Measurements from ENCODE around the gene TMEM202.
A peak's percentile ranks its signal among the peaks of the same experiment; 100 is the strongest.
"Not testable (repeated sequence)": the region's sequence is repeated elsewhere in the genome, so short reads cannot be mapped to it uniquely, and the experiment has no call there.

TMEM202 gene

GRCh38 chr15:72397796-72398588 lies at the start of gene TMEM202:
Gene TMEM202, plus strand, starts transcription at chr15:72398305. Its CDS starts 22 bp downstream, at chr15:72398327.
- DNase-seq: no peak

GRCh38 chr15:72353266-72353665 lies 44.8 kb upstream of the TMEM202 start:
- no peak for DNase-seq

DNA sequence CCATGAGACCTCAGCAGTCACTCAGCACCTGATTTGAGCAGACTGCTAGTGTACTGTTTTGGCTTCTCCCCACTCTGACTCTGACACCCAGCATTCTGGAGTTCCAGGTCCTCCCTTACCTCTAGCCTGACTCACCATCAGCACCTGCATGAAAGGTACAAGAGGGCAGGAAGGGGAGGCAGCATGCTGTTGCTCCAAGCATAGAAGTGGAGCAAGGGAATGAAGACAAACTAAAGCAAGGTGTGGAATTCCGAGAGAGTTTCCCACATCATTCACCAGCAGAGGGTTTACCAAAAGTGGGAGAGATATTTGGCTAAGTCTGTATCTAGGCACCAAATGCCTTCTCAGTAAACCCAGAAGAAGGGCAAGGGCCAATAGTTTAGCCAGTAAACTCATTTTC lies 43.6 kb upstream of the TMEM202 start:
- no peak for DNase-seq

- no peak for DNase-seq
Measured at GRCh38 chr15:72358121-72358520, 40.0 kb upstream of the TMEM202 start.

- no peak for DNase-seq
Measured at GRCh38 chr15:72358650-72359171, 39.4 kb upstream of the TMEM202 start.

- DNase-seq: no peak
Measured at GRCh38 chr15:72361176-72361575, 36.9 kb upstream of the TMEM202 start.

- DNase-seq: no peak
Measured at GRCh38 chr15:72365844-72366243, 32.3 kb upstream of the TMEM202 start.

DNA sequence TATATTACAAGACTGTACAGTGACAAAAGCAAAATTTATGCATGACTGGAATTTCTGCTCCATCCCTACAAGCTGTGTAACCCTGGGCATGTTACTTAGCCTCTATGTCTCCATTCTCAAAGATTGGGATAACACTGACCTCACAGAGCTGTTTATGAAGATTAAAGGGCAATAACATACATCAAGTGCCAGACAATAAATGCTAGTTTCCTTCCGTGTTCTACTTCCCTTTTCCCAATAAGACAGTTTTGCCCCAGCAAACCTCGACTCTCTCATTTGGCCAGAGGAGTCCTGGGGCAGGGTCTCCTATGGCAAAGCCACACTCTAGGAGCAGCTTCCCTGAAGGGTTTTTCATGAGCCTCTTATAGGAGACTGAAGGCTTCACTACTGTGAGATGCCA lies 29.8 kb upstream of the TMEM202 start:
- DNase-seq: no peak

GRCh38 chr15:72368899-72369298 lies 29.2 kb upstream of the TMEM202 start:
- DNase-seq: no peak

- no peak for DNase-seq
Measured at GRCh38 chr15:72369964-72370363, 28.1 kb upstream of the TMEM202 start.

- DNase-seq: no peak
Measured at GRCh38 chr15:72372361-72372760, 25.7 kb upstream of the TMEM202 start.

DNA sequence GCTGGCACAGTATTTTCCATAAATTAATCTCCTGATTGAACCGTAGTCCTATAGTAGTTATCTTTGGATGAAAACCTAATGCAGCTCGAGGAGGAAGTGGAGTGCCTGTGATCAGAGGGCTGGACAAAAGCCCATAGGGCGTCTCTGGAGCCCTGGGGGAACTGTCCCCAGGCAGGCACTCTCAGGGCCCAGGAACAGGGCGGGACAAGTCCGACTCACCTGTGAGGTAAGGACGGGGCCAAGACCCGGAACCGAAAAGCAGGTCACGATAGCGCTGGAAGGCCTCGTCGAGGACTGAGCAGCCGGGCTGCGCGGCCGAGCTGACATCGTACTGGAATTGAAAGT lies 22.6 kb upstream of the TMEM202 start:
- no peak for DNase-seq

- peak; percentile 84 for DNase-seq
Measured at GRCh38 chr15:72375846-72376581, 22.1 kb upstream of the TMEM202 start, which contains the start of gene HEXA. Gene HEXA, minus strand, starts transcription at chr15:72376014. Its CDS starts 42 bp downstream, at chr15:72375972.

- no peak for DNase-seq
Measured at GRCh38 chr15:72377331-72377730, 20.8 kb upstream of the TMEM202 start.

GRCh38 chr15:72379106-72379505 lies 19.0 kb upstream of the TMEM202 start:
- DNase-seq: not testable (repeated sequence)

DNA sequence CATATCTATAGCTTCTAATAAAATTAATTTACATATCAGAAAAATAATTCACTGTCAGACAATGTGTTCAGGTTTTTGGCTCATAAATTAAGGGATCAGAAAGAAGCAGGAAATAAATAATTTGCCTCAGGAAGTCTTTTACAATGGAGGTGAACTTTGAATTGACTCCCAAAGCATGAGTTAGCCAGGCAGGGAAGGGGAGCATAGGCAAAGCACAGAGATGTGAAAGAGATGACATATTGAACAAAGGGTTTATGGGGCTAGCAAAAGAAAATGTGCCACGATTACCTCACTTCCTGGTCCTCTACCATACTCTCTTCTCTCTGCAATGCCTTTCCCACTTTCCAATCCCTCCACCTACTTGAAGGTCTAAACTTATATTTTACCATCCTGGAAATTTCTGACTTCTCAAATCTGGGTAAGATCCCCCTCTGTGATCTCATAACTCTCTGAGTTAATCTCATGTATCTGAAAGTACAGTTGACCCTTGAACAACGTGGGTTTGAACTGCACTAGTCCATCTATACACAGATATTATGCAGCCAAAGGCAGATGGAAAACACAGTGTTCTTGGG lies 18.2 kb upstream of the TMEM202 start:
- DNase-seq: no peak

DNA sequence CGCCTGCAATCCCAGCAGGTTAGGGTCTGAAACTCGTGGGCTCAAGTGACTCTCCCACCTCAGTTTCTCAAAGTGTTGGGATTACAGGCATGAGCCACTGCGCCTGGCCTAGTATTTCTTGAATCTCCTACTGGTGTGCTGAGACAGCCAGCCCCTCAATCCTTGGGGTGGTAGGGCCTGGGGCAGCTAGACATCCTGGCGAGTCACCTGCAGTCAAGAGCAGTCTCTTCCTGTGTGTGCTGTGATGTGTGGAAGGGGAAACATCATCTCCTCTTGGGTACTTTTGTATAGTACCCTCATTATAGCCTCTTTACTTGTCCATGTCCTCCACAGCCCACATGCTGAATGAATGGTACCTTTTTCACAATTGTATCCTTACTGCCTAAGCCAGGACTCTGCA lies 17.4 kb upstream of the TMEM202 start:
- no peak for DNase-seq

DNA sequence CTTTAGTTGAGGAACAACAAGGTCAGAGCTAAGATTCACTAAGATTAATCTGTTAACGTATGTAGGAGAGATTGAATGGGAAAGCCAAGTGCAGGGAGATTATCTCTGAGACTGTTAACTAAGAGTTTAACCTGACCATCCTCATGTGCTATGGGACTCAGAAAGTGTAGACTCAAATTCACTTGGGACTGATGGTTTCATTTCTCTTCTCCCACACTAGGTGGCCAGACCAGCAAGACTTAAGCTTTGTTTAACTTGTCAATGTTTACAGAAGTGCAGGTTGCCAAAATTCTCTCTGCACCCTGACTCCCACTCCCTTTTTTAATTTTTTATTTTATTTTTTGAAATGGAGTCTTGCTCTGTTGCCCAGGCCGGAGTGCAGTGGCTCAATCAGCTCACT lies 16.0 kb upstream of the TMEM202 start:
- DNase-seq: no peak

- no peak for DNase-seq
Measured at GRCh38 chr15:72387741-72388140, 10.4 kb upstream of the TMEM202 start.

DNA sequence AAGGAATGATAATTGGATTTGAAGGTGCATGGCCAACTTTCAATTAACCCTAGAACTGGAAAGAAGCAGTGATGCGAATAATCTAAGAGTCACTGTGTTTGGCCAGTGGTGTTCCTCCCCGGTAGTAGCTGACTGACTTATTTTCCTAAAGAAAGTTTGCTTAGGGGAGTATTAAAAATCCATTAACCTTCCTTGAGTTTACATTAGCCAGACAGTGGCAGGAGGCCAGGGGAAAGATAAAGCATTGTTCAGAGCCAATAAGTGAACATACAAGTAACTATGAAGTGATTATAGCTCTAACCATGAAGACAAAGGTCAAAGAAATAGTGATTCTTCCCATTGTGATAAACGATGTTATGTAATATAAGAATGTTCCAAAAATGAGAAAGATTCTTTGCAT lies 8.9 kb upstream of the TMEM202 start:
- DNase-seq: no peak

DNA sequence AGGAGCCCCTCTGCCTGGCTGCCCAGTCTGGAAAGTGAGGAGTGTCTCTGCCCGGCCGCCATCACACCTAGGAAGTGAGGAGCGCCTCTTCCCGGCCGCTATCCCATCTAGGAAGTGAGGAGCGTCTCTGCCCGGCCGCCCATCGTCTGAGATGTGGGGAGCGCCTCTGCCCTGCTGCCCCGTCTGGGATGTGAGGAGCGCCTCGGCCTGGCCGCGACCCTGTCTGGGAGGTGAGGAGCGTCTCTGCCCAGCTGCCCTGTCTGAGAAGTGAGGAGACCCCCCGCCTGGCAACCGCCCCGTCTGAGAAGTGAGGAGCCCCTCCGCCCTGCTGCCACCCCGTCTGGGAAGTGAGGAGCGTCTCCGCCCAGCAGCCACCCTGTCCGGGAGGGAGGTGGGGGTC lies 1.8 kb upstream of the TMEM202 start:
- not testable (repeated sequence) for DNase-seq

- DNase-seq: no peak
Measured at GRCh38 chr15:72398648-72399047, 543 bp downstream of the TMEM202 start.

- DNase-seq: no peak
Measured at GRCh38 chr15:72402726-72403125, 4.6 kb downstream of the TMEM202 start.

DNA sequence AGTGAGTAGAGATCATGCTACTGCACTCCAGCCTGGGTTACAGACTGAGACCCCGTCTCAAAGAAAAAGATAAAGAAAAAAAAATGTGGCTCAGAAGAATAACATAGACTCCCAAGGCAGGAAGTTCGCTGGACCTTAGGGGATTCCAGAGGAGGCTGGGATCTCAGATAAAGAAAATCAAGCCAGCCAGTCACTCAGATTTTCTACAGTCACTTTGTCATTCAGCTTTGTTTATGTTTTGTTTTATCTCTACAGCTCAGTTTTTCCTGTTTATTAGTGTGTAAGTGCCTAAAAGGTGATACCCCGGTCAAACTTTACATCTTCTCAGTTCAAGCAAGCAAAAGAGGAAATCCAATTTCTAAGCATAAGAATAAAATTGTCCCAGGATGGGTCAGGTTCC lies 6.3 kb downstream of the TMEM202 start:
- DNase-seq: no peak
